Measurements from ENCODE around the gene FMNL2.

Gene FMNL2

DNA sequence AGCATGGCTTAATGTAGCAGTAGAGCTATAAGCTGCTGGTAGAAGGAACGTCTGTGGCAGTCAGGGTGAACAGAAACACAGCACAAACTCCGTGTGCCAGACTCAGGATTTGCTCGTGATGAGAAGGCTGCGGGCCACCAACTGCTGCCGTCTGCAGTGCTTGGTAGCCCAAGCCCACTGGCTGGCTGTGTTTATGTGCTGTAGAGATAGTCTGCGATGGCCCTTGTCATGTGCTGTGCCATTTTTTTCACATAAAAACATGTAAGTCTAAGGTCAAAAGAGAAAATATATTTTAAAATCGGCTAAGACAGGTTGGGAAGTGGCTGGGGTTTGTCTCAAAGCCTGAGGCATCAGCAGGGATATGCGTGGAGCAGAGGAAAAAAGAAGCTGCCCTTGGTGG, 303.6 kb downstream of the FMNL2 start (continued):
- TF ChIP-seq, protein P1, sequence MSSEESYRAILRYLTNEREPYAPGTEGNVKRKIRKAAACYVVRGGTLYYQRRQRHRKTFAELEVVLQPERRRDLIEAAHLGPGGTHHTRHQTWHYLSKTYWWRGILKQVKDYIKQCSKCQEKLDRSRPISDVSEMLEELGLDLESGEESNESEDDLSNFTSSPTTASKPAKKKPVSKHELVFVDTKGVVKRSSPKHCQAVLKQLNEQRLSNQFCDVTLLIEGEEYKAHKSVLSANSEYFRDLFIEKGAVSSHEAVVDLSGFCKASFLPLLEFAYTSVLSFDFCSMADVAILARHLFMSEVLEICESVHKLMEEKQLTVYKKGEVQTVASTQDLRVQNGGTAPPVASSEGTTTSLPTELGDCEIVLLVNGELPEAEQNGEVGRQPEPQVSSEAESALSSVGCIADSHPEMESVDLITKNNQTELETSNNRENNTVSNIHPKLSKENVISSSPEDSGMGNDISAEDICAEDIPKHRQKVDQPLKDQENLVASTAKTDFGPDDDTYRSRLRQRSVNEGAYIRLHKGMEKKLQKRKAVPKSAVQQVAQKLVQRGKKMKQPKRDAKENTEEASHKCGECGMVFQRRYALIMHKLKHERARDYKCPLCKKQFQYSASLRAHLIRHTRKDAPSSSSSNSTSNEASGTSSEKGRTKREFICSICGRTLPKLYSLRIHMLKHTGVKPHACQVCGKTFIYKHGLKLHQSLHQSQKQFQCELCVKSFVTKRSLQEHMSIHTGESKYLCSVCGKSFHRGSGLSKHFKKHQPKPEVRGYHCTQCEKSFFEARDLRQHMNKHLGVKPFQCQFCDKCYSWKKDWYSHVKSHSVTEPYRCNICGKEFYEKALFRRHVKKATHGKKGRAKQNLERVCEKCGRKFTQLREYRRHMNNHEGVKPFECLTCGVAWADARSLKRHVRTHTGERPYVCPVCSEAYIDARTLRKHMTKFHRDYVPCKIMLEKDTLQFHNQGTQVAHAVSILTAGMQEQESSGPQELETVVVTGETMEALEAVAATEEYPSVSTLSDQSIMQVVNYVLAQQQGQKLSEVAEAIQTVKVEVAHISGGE (tag by site-specific recombination; conservative IDR thresholded peaks at IDR 0.05; ENCODE audit: low read depth) = no peak
- TF ChIP-seq, protein P2, sequence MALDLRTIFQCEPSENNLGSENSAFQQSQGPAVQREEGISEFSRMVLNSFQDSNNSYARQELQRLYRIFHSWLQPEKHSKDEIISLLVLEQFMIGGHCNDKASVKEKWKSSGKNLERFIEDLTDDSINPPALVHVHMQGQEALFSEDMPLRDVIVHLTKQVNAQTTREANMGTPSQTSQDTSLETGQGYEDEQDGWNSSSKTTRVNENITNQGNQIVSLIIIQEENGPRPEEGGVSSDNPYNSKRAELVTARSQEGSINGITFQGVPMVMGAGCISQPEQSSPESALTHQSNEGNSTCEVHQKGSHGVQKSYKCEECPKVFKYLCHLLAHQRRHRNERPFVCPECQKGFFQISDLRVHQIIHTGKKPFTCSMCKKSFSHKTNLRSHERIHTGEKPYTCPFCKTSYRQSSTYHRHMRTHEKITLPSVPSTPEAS (tag by site-specific recombination; IDR thresholded peaks at IDR 0.05) = no peak
- TF ChIP-seq, protein P3, sequence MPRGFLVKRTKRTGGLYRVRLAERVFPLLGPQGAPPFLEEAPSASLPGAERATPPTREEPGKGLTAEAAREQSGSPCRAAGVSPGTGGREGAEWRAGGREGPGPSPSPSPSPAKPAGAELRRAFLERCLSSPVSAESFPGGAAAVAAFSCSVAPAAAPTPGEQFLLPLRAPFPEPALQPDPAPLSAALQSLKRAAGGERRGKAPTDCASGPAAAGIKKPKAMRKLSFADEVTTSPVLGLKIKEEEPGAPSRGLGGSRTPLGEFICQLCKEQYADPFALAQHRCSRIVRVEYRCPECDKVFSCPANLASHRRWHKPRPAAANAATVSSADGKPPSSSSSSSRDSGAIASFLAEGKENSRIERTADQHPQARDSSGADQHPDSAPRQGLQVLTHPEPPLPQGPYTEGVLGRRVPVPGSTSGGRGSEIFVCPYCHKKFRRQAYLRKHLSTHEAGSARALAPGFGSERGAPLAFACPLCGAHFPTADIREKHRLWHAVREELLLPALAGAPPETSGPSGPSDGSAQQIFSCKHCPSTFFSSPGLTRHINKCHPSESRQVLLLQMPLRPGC (tag by site-specific recombination; IDR thresholded peaks at IDR 0.05) = no peak
- no peak for TF ChIP-seq ZFP69B (tag by site-specific recombination; IDR thresholded peaks at IDR 0.05)
- TF ChIP-seq ZNF169 (tag by site-specific recombination; IDR thresholded peaks at IDR 0.05) = no peak

DNA sequence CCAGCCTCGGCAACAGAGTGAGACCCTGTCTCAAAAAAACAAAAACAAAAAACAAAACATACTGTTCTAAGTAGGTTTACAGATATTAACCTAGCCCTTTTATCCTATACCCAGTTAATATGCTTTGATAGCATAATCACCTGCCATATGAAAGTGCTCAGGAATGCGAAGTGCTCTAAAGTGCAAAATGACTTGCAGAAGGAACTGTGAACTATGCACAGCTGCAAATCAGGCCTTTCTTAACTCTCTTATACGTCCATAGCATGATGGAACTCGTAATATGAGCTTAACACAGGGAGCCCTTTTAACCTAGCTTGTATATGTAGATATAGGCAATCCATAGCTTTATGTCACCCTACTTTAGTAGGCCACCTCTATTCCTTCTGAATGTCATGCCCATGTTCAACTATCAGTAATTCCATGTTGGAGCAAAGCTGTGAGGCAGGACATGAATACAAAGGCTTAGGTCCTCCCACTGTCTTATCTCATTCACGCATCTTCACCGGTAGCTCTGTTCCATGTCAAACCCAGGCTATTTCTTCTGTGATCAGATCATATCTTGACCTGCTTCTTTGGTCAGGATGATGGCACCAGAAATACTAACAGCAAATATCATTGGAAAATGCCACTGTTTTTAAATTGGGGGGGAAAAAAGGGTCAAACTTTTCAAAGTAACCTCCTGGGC, 309.4 kb downstream of the FMNL2 start:
- Histone ChIP-seq H3K4me3 (ENCODE audit: low read depth, low read length) (no peak overlapping the region), H3K36me3 (ENCODE audit: control insufficient read depth in 2 of 2, insufficient read depth in 1 of 2, low read length in 2 of 2) (peaks cover 0 to 81% of the 10 kb centered on the region in 2 experiments; a peak in 2 of 3 replicates), H3K27ac (ENCODE audit: extremely low read depth, low read depth, low read length) (no peak overlapping the region), H3K9me3 (ENCODE audit: control insufficient read depth, insufficient read depth, low read depth, low read length) (no peaks in the 10 kb centered on the region), H3K4me1 (ENCODE audit: control insufficient read depth, insufficient read depth, low read length) (no peaks in the 10 kb centered on the region)
- ChIA-PET POLR2A (no interaction called here), CTCF (interaction anchor here (6.3 kb wide), 1 partner anchor 10 kb away, joined by 34 read pairs; no protein-coding TSS in a partner anchor)
- TF ChIP-seq ZNF610 (tag by site-specific recombination; IDR thresholded peaks at IDR 0.05; ENCODE audit: borderline replicate concordance) = no peak
- no peak for TF ChIP-seq ZNF341 (tag by site-specific recombination; IDR thresholded peaks at IDR 0.05; ENCODE audit: low read depth)
- TF ChIP-seq SETDB1 (IDR thresholded peaks at IDR 0.05; ENCODE audit: insufficient read length, low read length) = no peak
- TF ChIP-seq, protein P4, sequence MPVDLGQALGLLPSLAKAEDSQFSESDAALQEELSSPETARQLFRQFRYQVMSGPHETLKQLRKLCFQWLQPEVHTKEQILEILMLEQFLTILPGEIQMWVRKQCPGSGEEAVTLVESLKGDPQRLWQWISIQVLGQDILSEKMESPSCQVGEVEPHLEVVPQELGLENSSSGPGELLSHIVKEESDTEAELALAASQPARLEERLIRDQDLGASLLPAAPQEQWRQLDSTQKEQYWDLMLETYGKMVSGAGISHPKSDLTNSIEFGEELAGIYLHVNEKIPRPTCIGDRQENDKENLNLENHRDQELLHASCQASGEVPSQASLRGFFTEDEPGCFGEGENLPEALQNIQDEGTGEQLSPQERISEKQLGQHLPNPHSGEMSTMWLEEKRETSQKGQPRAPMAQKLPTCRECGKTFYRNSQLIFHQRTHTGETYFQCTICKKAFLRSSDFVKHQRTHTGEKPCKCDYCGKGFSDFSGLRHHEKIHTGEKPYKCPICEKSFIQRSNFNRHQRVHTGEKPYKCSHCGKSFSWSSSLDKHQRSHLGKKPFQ (tag by site-specific recombination; IDR thresholded peaks at IDR 0.05) = no peak
- no peak for TF ChIP-seq ZNF248 (tag by site-specific recombination; IDR thresholded peaks at IDR 0.05)
- no peak for TF ChIP-seq ZNF792 (tag by site-specific recombination; IDR thresholded peaks at IDR 0.05)
- TF ChIP-seq, protein P5, sequence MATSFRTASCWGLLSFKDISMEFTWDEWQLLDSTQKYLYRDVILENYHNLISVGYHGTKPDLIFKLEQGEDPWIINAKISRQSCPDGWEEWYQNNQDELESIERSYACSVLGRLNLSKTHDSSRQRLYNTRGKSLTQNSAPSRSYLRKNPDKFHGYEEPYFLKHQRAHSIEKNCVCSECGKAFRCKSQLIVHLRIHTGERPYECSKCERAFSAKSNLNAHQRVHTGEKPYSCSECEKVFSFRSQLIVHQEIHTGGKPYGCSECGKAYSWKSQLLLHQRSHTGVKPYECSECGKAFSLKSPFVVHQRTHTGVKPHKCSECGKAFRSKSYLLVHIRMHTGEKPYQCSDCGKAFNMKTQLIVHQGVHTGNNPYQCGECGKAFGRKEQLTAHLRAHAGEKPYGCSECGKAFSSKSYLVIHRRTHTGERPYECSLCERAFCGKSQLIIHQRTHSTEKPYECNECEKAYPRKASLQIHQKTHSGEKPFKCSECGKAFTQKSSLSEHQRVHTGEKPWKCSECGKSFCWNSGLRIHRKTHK (tag by site-specific recombination; IDR thresholded peaks at IDR 0.05) = no peak
- no peak for TF ChIP-seq KLF9 (tag by site-specific recombination; IDR thresholded peaks at IDR 0.05; ENCODE audit: low read depth)
- no peak for TF ChIP-seq ZNF747 (tag by site-specific recombination; IDR thresholded peaks at IDR 0.05)
- TF ChIP-seq ZNF548 (tag by site-specific recombination; IDR thresholded peaks at IDR 0.05) = no peak

All from HEK293 (cell line).